Gastroesophageal sphincter (tissue), 3 donors: ENCODE measurements around the gene UBIAD1.

ENCODE experiments used
- CTCF ChIP-seq, 4 experiments: fragments of 200-600 bp in 2 of 4; fragments of 450-650 bp in 2 of 4; sonication (generic) in 1 of 4; IDR thresholded peaks; one replicate each; pipeline ENCODE4 v1.5.1; 2017 to 2019; ENCODE audit warnings: antibody characterized with exemption in 4 of 4, mild to moderate bottlenecking in 2 of 4, moderate library complexity in 2 of 4
- POLR2A ChIP-seq, 2 donors: fragments of 450-650 bp; IDR thresholded peaks; one replicate each; pipeline ENCODE4 v1.6.1; 2017; ENCODE audit warnings: antibody characterized with exemption in 2 of 2, mild to moderate bottlenecking in 2 of 2, moderate library complexity in 1 of 2

DNA sequence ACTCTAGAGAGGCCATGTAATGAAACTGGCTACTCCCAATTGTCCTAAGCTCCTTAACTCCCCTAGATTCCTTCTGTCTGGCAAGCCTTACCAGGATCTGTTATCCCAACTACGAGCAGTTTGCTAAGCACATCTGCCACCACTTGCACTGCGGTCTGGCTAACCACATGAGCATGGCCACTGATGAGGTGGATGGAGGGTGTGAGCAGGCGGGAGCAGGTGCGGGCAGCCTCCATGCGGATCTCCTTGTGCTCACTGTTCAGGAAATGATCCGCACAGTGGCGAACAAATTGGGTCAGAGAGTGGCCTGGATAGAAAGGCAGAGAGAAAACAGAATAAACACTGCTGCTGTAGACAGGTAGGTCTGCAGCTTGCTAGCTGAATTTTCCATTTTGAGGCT, 34.7 kb upstream of the UBIAD1 start:
- TF ChIP-seq CTCF (IDR thresholded peaks at IDR 0.05) (no peak), POLR2A (IDR thresholded peaks at IDR 0.05) (no peak)
